BE2C (cell line): ENCODE measurements around the gene PEX11G.

Source experiments
- DNase-seq: peaks from one replicate; pipeline ENCODE4 v3.0.0-alpha.2; 2020
- H3K27me3 ChIP-seq: fragments of 250-450 bp; sonication (Bioruptor Pico); 2 replicates; pipeline ENCODE4 v1.5.1; 2020; ENCODE audit warnings: mild to moderate bottlenecking
- H3K36me3 ChIP-seq: fragments of 250-450 bp; sonication (Bioruptor Pico); 2 replicates; pipeline ENCODE4 v1.5.1; 2020; ENCODE audit warnings: mild to moderate bottlenecking
- H3K4me1 ChIP-seq: fragments of 250-450 bp; sonication (Bioruptor Pico); 2 replicates; pipeline ENCODE4 v1.5.1; 2020
- H3K4me3 ChIP-seq: 2 replicates; pipeline ENCODE4 v1.5.1; 2011; ENCODE audit warnings: low read depth, low read length
- H3K9me3 ChIP-seq: fragments of 250-450 bp; sonication (Bioruptor Pico); 2 replicates; pipeline ENCODE4 v1.5.1; 2020
- CTCF ChIP-seq: IDR thresholded peaks from 2 replicates; pipeline ENCODE4 v1.5.1; 2012; ENCODE audit warnings: mild to moderate bottlenecking, low read depth, low read length

PEX11G gene

GRCh38 chr19:7486923-7487322 is 1.9 kb downstream of the PEX11G start:
- no peak for DNase-seq
- Histone ChIP-seq H3K9me3 (no peaks in the 10 kb centered on the region), H3K36me3 (no peaks in the 10 kb centered on the region), H3K27me3 (no peaks in the 10 kb centered on the region), H3K4me3 (no peak overlapping the region), H3K4me1 (peaks cover 12% of the 10 kb centered on the region)
- no peak for TF ChIP-seq CTCF

DNA sequence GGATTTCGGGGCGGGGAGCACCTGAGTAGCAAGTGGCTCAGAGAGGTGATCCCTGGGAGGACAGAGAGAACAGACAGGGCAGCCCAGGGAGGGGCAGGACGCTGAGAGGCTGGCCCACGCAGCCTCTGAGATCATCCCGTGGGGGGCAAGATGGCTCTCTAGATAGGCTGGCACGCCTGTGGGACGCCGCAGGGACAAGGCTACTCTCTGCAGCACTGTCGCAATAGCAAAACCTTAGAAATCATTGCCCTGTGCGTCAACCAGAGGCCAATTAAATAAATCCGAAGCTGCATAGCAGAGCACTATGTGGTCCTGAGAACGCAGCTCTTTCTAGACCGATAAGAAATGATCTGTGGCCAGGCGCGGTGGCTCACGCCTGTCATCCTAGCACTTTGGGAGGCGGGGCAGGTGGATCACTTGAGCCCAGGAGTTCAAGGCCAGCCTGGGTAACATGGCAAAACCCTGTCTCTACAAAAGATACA is 5.1 kb downstream of the PEX11G start:
- peak; percentile 63 for DNase-seq
- Histone ChIP-seq H3K9me3 (no peaks in the 10 kb centered on the region), H3K4me3 (peak overlapping the region; percentile 59), H3K36me3 (no peaks in the 10 kb centered on the region), H3K4me1 (peaks cover 8% of the 10 kb centered on the region), H3K27me3 (no peaks in the 10 kb centered on the region)
- no peak for TF ChIP-seq CTCF

- Histone ChIP-seq H3K36me3 (no peaks in the 10 kb centered on the region), H3K9me3 (no peaks in the 10 kb centered on the region), H3K4me3 (peak overlapping the region; percentile 59), H3K27me3 (no peaks in the 10 kb centered on the region), H3K4me1 (peaks cover 8% of the 10 kb centered on the region)
- DNase-seq = peak; percentile 87
- TF ChIP-seq CTCF = no peak
These were observed 6.0 kb downstream of the PEX11G start for GRCh38 chr19:7482584-7483439.

GRCh38 chr19:7480970-7481255 is 7.9 kb downstream of the PEX11G start:
- Histone ChIP-seq H3K4me1 (peaks cover 8% of the 10 kb centered on the region), H3K27me3 (no peaks in the 10 kb centered on the region), H3K4me3 (no peak overlapping the region), H3K36me3 (no peaks in the 10 kb centered on the region), H3K9me3 (no peaks in the 10 kb centered on the region)
- DNase-seq = no peak
- TF ChIP-seq CTCF = no peak

- Histone ChIP-seq H3K9me3 (no peaks in the 10 kb centered on the region), H3K27me3 (no peaks in the 10 kb centered on the region), H3K36me3 (no peaks in the 10 kb centered on the region), H3K4me3 (no peak overlapping the region), H3K4me1 (peaks cover 8% of the 10 kb centered on the region)
- no peak for DNase-seq
- TF ChIP-seq CTCF = no peak
These were observed 8.4 kb downstream of the PEX11G start for GRCh38 chr19:7480222-7480969.

- Histone ChIP-seq H3K4me3 (no peak overlapping the region), H3K4me1 (peaks cover 8% of the 10 kb centered on the region), H3K36me3 (no peaks in the 10 kb centered on the region), H3K27me3 (no peaks in the 10 kb centered on the region), H3K9me3 (no peaks in the 10 kb centered on the region)
- TF ChIP-seq CTCF = no peak
- DNase-seq = no peak
These were observed 10.0 kb downstream of the PEX11G start for GRCh38 chr19:7478843-7479227.
